ENCODE measurements around the gene CCT8L2.
"Not testable (repeated sequence)": the region's sequence is repeated elsewhere in the genome, so short reads cannot be mapped to it uniquely, and the experiment has no call there.

Gene CCT8L2

DNA sequence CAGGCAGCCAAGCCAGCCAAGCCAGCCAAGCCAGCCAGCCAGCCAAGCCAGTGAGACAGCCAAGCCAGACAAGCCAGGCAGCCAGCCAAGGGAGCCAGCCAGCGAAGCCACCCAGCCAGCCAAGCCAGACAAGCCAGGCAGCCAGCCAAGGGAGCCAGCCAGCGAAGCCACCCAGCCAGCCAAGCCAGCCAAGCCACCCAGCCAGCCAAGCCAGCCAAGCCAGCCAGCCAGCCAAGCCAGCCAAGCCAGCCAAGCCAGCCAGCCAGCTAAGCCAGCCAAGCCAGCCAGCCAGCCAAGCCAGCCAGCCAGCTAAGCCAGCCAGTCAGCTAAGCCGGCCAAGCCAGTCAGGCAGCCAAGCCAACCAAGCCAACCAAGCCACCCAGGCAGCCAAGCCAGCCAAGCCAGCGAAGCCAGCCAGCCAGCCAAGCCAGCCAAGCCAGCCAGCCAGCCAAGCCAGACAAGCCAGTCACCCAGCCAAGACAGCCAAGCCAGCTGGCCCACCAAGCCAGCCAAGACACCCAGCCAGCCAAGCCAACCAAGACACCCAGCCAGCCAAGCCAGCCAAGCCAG lies 34.1 kb downstream of the CCT8L2 start:
- FAIRE-seq: not testable (repeated sequence)

DNA sequence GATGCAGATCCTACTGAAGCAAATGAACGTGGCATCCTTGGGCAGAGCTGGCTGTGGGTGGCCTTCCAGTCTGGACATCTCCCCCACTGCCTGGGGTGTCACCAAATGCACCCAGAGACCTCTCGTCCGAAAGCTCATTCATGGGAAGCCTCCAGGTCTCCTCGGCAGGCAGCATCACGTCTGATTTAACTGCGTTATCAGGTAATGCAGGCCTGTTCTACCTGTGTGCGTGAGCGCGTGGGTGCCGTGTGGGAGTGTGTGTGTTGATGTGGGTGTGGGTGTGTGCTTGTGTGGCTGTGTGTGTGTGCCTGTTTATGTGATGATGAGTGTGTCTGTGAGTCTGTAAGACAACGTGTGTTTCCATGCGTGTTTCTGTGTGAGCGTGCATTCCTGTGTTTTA lies 35.1 kb downstream of the CCT8L2 start:
- FAIRE-seq: not testable (repeated sequence)

DNA sequence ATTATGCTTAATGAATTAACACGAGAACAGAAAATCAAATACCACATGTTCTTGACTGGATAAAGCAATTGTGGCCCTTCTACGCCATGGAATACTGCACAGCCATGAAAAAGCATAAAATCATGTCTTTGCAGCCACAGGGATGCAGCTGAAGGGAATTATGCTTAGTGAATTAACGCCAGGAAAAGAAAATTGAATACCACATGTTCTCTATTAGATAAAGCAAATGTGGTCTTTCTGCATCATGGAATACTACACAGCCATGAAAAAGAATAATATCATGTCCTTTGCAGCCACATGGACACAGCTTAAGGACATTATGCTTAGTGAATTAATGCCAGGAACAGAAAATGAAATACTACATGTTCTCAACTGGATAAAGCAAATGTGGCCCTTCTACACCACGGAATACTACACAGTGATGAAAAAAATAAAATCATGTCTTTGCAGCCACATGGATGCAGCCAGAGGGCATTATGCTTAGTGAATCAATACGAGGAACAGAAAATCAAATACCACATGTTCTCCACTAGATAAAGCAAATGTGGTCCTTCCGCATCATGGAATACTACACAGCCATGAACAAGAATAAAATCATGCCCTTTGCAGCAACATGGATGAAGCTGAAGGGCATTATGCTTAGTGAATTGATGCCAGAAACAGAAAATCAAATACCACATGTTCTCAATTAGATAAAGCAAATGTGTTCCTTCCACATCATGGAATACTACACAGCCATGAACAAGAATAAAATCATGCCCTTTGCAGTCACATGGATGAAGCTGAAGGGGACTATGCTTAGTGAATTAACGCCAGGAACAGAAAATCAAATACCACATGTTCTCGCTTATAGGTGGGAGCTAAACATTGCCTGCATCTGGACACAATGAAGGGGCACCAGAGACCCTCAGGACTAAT lies 37.3 kb downstream of the CCT8L2 start:
- FAIRE-seq: not testable (repeated sequence)

DNA sequence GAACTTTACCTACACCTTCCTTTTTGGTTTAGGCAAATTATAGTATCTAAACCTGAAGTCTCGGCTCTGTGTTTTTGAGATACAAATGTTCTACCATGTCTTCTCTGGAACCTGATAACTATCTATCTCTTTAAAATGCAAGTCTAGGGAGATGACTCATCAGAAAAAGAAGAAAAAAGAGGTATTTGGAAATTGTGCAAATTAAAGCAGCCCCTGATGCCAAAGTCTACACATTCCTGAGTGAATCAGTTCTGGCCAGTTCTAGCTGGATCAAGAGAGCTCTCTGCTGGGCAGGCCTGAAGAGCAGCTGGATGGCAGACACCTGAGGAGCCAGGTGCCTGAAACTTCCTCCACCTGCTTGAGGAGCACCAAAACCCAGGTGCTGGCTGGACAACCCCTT lies 49.3 kb downstream of the CCT8L2 start:
- FAIRE-seq: not testable (repeated sequence)

All from TTC549 (cell line).